Measurements from ENCODE around the gene FLT3.

The FLT3 gene

DNA sequence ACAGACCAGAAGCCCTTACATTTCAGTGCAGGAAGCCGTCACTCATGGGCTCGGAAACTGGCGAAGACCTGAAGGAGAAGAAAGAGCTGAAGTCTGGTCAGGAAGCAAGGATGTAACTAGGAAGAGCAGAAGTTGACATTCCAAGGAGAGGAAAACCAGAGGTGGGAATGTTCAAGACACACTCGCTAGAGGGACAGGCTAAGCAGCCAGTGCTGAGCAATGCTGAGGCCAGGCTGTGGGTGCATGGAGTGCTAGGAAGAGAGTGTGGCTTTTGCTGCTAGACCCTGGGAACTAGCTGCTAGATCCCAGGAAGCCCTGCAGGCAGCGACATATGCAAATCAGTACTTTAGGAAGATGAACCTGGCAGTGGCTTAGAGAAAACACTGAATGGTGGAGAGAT lies 99.8 kb downstream of the FLT3 start:
- DNase-seq = no peak

DNA sequence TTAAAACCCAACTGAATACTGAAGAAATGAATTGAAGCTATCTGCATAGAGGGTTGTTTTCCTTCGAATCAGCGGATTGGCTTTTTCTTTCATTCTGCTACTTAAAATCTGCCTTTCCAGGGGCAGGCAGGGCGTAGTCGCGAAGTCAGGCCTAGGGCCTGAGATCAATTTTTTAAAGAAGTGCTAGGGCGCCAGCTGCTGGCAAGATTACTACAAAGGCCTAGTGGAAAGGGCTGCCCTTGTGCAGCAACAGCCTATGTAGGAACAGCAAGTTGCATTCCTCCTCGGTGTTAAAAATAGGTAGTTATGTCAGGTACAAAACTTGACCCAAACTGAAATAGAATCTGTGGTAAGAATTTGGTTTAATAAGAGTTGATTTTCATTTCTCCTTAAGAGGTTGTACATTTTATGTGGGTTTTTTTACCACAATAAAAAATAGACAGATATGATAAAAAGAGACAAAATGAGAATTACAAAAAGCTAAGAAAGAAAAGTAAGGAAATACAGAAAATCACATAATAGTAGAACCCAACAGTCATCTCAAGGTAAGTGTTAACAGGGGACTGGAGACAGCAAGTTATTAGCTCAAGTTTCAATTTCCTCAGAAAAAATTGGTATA lies 102.4 kb downstream of the FLT3 start:
- no peak for DNase-seq

- no peak for DNase-seq
These were observed 108.5 kb downstream of the FLT3 start for GRCh38 chr13:27991881-27992280.

GRCh38 chr13:27988520-27988919 lies 111.9 kb downstream of the FLT3 start, which contains the start of gene URAD:
Gene URAD, minus strand, starts transcription at chr13:27988693. Its CDS starts 56 bp downstream, at chr13:27988637.
- DNase-seq = no peak

- no peak for DNase-seq
These were observed 114.8 kb downstream of the FLT3 start for GRCh38 chr13:27985600-27985999.

GRCh38 chr13:27982361-27982760 lies 118.0 kb downstream of the FLT3 start:
- no peak for DNase-seq

DNA sequence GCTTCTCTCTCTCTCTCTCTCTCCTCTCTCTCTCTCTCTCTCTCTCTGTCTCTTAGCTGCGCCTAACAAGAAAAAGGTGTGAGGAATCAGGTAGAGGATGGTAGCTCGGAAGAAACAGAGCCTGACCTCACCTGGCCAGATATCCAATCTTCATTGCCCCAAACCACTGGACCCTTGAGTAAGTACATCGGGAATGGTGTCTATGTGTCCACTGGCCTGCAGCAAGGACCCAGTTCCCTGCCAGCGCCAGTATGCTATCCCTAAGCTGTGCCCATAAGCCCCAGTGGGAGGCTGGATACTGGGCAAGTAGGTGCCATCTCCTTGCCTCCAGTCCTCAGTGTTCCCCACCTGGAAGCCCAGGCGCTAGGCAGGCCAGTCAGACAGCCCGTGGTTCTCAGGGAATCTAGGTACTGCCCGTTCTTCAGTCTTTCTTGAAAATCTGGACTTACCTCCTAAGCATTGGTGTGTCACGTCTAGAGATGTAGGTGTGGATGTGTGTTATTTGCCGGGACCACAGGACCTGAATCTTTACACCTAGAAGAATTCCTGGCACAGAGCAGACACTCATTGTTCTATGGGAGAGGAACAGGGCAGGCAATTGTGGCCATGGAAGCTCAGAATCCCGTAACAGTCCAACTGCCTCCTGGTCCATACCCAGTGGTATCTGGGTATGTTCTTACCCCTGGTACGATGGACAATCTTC lies 119.2 kb downstream of the FLT3 start:
- no peak for DNase-seq

GRCh38 chr13:27980280-27980998 lies 119.9 kb downstream of the FLT3 start:
- no peak for DNase-seq

- no peak for DNase-seq
These were observed 120.6 kb downstream of the FLT3 start for GRCh38 chr13:27979765-27980279.

GRCh38 chr13:27979001-27979643 lies 121.3 kb downstream of the FLT3 start:
- no peak for DNase-seq

DNA sequence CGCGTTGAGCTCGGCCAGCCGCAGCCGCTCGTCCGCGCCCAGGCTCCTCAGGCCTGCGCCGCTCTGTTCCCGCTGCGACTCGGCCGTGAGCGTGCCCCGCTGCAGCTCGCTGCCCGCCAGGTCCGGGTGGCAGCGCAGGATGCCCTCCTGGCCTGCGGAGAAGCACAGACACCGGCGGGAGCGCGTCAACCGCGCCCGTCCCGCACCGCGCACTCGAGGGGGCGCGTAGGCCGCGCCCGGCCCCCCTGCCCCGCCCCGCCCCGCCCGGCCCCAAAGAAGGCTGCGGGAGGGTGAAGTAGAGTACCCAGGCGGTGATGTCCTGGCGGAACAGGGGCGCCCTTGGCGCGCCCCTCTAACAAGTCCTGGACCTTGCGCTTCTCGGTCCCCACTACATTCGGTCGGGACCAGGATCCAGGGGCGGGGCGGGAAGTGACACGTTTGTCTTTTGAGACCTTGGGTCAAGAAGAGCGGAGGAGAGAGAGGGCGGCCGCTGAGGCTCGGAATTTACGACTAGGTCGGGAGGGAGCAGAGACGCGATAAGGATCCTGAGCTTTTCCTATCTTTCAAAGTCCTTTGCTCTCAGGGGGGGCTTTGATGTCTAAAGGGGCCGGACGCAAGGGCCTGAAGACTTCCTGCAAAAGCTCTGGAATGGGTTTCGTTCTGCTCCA lies 121.9 kb downstream of the FLT3 start:
- DNase-seq = no peak

GRCh38 chr13:27977476-27978300 lies 122.7 kb downstream of the FLT3 start:
- DNase-seq = no peak

DNA sequence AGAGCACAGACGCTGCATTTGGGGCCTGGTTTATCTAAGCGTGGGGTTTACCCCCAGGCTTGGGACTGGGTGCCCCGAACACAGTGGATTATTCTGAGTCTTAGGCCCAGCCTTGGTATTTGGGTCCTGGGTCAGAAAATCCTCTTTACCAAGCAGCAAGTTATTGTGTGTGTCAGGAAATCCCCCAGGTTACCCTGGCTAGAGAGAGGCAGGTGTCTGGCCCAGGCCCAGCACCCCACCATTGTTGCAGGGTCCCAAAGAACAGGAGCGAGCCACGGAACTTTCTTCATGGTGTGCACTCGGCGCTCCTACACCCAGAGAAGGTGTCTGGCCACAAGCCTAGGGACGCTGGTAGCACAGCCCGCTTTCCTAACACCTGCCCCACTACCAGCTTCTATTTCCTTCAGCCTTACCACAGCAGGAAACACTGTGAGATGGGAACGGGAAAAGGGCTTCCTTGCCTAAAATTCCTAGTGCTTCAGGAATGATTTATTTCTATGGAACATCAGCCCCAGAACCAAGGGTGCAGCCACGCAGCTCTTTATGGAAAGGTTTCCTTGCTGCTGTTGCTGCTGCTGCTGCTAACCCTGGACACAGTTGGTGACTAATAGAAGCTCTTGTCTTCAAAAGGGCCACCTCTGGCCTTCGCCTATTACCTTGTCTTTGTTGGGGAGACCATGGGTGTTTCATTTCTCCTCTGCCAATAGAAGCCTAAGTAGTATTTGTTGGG lies 123.8 kb downstream of the FLT3 start:
- no peak for DNase-seq

DNA sequence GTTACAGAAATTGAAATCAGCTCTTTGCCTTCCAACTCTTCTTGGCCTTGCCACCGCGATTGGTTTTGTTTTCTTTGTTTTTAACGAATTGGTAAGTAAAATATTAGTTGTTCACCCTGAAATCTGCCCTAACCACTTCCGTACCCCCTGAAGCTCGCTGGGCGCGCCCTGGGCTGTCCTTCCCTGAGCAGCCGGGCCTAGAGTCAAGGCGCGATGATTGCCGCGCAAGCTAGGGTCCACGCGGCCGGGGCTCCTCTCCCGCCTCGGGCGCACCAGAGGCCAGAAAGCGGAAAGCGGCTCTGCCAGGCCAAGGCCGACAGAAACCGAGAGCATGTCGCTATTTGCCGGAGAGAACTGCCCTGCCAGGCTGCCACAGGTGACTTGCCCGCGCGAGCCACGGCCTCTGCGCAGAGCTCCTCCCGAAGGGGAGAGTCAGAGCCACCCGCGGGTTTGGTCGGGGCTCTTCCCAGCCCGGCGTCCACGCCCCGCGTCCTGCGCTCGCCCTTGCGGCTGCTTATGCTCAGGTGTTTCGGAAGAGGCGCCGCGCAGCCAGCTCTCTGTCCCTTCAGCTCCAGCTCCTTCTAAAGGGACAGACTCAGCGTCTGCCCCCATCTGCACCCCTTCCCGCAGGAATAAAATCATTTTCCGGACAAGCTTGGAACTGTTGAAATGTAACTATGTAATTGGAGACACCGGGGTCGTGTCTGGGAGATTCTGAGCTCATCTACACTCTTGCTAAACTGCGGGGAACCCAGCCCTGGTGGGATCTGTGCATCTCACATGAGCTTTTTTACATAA lies 124.6 kb downstream of the FLT3 start:
- no peak for DNase-seq

DNA sequence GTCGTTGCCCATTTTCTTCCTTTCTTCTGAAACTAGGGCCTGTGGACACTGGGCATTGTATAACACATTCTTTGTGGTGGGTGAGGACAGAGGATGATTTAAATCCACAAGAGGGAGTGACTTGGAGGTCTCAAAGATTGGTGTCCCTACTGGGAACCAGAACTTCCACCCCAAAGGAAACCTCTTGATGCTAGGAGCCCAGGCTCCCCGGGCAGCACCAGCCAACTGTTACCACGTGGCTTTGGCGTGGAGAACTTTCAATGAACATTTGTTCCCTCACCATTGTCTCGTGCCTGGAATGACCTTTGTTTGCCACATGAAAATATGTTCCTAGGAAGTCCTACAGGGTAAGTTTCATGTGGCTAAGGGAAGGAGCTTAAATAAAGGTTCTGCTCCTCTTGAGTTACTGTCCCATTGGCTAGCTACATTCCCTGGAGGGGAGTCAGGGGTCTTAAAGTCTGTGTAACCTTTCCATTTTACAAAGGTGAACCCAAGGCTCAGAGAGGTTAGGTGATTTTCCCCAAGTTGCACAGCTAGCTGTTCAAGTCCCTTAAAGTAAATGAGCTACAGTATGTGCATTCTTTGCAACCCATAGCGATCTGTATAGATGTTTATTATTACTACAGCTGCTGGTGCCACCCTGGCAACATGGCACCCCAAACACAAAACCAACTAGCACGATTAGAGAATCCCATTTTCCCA lies 126.3 kb downstream of the FLT3 start:
- DNase-seq = no peak

GRCh38 chr13:27973291-27973690 lies 127.1 kb downstream of the FLT3 start:
- no peak for DNase-seq

DNA sequence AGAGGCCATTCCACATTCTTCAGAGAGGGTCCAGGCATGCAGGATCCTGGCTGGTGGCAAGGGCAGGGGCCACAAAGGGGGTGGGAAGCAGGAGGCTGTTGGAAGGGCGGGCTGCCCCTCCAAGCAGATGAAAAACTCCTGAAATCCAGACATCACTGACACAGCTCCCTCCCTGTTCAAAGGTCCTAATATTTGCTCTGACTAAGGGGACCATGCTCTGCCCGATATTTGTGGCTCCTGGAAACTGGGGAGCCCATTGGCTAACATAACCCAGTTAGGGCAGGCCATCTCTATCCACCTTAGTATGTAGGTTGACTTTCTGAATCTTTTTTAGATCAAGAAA lies 127.9 kb downstream of the FLT3 start:
- no peak for DNase-seq

DNA sequence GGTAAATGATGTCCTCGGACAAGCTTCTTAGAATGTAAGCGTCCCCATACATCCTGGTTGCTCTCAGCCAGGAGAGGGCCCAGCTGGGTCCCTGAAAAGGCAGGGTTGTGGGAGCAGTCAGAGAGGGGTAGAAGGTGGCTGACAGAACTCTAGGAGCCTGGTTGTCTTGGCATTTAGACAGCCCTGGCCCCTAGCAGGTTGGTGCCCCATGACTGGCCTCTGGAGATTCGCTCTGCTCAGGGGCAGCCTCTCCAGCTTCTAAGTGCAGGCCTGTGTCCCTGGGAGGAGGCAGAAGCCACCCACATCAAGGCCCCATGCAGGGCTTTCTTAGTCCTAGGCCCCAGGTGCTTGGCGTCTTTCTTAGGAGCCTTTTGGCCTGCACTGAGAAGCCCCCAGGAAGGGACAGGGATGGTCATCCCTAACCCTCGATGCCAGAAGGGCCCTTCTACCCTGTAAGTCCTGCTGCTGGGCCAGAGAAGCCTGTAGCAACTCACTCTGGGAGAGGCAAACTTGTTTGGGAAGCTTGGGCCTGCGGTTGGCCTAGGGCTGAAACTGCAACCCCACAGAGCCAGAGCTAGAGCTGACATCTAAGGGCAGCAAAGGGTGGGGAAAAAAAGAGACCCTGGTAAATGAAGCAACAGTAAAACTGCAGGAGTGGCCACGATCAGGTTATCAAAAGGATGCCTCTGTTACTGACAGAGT lies 128.4 kb downstream of the FLT3 start:
- no peak for DNase-seq

DNA sequence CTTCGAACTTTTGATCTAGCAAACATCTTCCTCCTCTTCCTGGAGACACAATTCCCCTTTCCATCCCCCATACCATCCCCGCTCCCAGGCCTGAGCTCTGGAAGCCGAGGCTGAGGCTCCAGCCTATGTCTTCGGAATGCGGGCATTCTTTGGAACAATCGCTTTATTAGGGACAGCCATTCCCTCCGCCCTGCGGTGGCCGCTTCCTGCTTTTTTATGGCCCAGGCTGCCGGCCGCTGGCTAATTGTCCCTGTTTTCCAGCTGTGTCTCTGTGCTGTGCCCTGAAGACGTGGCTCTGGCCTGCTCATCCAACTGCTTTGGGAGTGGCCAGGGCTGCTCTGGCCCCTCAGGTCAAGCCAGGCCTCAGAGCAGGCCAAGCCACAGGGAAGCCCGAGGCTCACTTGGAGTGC lies 129.1 kb downstream of the FLT3 start:
- DNase-seq = no peak
